ENCODE measurements around the gene LMNTD1. TPM values are rescaled to one million over a fixed set of nuclear protein-coding genes. Genes with fewer than 3 reads are reported as not detected.
A peak's percentile ranks its signal among the peaks of the same experiment; 100 is the strongest.

LMNTD1 gene
- total RNA-seq, 2 experiments from 2014 or later: not detected

DNA sequence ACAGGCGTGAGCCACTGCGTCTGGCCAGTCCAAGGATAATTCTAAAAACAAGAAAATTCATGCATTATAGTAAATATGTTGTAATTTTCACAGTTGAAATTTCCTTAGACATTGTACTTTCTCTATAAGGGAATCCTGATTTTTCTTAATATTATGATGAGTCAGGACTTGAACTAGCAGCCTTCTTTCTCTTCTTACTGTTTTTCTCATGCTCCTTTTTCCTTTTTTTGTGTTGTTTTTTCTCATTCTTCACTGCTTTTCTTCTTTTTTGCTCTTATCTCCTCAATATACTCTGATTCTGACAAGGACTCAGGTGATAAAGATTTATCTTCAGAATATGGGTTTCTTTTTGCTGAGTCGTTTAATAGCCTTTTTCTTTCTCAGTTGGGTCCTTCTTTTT lies 117.7 kb downstream of the LMNTD1 start:
- intact Hi-C loops (cut with micrococcal nuclease; ENCODE audit: unreplicated experiment): loop anchor here (5.0 kb wide), 1 partner anchor 122 kb away; no protein-coding TSS in a partner anchor
- TF ChIP-seq EZH2phosphoT487 (IDR thresholded peaks at IDR 0.05; ENCODE audit: borderline replicate concordance, low read depth, low read length): no peak
- TF ChIP-seq, protein P1, sequence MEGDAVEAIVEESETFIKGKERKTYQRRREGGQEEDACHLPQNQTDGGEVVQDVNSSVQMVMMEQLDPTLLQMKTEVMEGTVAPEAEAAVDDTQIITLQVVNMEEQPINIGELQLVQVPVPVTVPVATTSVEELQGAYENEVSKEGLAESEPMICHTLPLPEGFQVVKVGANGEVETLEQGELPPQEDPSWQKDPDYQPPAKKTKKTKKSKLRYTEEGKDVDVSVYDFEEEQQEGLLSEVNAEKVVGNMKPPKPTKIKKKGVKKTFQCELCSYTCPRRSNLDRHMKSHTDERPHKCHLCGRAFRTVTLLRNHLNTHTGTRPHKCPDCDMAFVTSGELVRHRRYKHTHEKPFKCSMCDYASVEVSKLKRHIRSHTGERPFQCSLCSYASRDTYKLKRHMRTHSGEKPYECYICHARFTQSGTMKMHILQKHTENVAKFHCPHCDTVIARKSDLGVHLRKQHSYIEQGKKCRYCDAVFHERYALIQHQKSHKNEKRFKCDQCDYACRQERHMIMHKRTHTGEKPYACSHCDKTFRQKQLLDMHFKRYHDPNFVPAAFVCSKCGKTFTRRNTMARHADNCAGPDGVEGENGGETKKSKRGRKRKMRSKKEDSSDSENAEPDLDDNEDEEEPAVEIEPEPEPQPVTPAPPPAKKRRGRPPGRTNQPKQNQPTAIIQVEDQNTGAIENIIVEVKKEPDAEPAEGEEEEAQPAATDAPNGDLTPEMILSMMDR (conservative IDR thresholded peaks at IDR 0.05; ENCODE audit: low read length): no peak
- no peak for DNase-seq (ENCODE audit: low spot score)
- Histone ChIP-seq H3K4me3 (ENCODE audit: low read depth, low read length, poor library complexity, severe bottlenecking) (no peak overlapping the region), H3K4me1 (ENCODE audit: insufficient read depth, low read length, poor library complexity, severe bottlenecking) (peaks cover 5% of the 10 kb centered on the region), H3K27ac (ENCODE audit: low read depth, low read length, poor library complexity, severe bottlenecking) (no peak overlapping the region), H3K4me2 (ENCODE audit: low read length) (no peak overlapping the region), H2AFZ (ENCODE audit: low read length) (peak overlapping the region; percentile 90; the same call in 1 of the 2 replicates), H3K79me2 (ENCODE audit: insufficient read depth, low read depth, low read length) (no peaks in the 10 kb centered on the region), H3K9me2 (ENCODE audit: insufficient read depth, low read length) (no peaks in the 10 kb centered on the region), H3K36me3 (ENCODE audit: insufficient read depth, low read length) (no peaks in the 10 kb centered on the region), H4K20me1 (ENCODE audit: insufficient read depth, low read length) (no peaks in the 10 kb centered on the region), H3K9me3 (ENCODE audit: low read length) (no peaks in the 10 kb centered on the region)
- CTCF ChIA-PET (ENCODE audit: unreplicated experiment): no interaction called here
- POLR2A ChIA-PET: interaction anchor here (0.7 to 0.8 kb wide), 2 partner anchors 24 to 274 kb away, joined by 3 to 4 read pairs; no protein-coding TSS in a partner anchor
- no TSS peak for BruUV-seq (replicated peaks)

DNA sequence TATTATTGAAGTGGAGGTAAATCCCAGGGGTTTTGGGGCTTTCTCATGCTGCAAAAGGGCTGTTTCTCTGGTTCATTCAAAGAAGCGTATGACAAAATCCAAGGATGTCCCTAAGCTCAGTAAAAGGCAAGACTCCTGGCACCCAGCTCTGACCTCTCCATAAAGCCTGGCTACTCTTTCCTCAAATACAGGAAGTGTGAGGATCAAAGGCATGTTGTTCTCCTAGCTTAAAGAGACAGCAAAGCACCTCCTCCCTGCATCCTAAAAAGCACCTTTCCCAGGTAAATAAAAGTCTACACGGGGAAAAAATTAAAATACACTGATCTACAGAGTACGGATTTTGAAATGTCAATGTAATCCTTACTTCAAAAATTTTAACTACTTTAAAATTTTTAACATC lies 118.6 kb downstream of the LMNTD1 start:
- intact Hi-C loops (cut with micrococcal nuclease; ENCODE audit: unreplicated experiment): no loop called here
- Histone ChIP-seq H3K4me3 (ENCODE audit: low read depth, low read length, poor library complexity, severe bottlenecking) (no peak overlapping the region), H3K36me3 (ENCODE audit: insufficient read depth, low read length) (no peaks in the 10 kb centered on the region), H3K9me3 (ENCODE audit: low read length) (no peaks in the 10 kb centered on the region), H3K9me2 (ENCODE audit: insufficient read depth, low read length) (no peaks in the 10 kb centered on the region), H3K4me1 (ENCODE audit: insufficient read depth, low read length, poor library complexity, severe bottlenecking) (peaks cover 5% of the 10 kb centered on the region), H3K27ac (ENCODE audit: low read depth, low read length, poor library complexity, severe bottlenecking) (no peak overlapping the region), H4K20me1 (ENCODE audit: insufficient read depth, low read length) (no peaks in the 10 kb centered on the region), H3K79me2 (ENCODE audit: insufficient read depth, low read depth, low read length) (no peaks in the 10 kb centered on the region), H2AFZ (ENCODE audit: low read length) (no peak overlapping the region), H3K4me2 (ENCODE audit: low read length) (no peak overlapping the region)
- BruUV-seq (replicated peaks): no TSS peak
- TF ChIP-seq, protein P1 (conservative IDR thresholded peaks at IDR 0.05; ENCODE audit: low read length): no peak
- no peak for TF ChIP-seq EZH2phosphoT487 (IDR thresholded peaks at IDR 0.05; ENCODE audit: borderline replicate concordance, low read depth, low read length)
- POLR2A ChIA-PET: interaction anchor here (1.6 kb wide), 1 partner anchor 11 kb away, joined by 9 read pairs; no protein-coding TSS in a partner anchor
- DNase-seq (ENCODE audit: low spot score): no peak
- CTCF ChIA-PET (ENCODE audit: unreplicated experiment): no interaction called here

DNA sequence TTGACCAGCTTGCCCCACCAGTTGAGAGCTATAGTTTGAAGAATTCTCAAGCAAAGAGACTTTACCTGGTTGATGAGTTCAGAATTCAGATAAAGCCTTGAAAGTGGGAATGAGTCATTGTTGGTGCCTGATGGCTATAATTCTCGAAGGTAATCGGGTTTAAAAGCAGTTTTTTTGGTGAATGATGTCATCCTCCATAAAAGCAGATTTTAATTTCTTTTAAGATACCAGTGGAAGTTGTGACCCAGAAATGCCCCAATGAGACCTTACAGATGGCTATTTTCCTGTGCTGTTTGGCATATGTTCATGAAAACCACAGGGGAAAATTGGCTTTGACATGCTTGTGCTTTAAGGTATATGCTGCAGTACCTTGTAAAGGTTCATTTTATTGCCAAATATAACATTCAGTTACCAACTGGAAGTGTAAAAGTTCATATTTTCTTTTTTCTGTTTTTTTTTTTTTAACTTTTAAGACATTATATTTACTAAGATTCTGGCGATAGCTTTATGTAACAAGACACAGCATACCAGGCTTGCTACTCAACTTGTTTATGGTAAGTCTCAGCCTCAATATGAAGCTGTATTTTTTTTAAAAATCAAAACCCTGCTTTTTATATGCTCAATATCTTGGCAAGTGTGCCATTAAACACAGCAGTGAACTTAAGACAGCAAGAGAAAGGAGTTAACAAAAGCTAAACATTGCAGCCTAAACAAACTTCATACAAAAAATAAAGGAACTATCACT lies 119.3 kb downstream of the LMNTD1 start:
- H3K9me3 ChIP-seq (ENCODE audit: low read length): no peaks in the 10 kb centered on the region
- no peak overlapping the region for H3K27ac ChIP-seq (ENCODE audit: low read depth, low read length, poor library complexity, severe bottlenecking)
- no peak overlapping the region for H3K4me2 ChIP-seq (ENCODE audit: low read length)
- CTCF ChIA-PET (ENCODE audit: unreplicated experiment): no interaction called here
- no peaks in the 10 kb centered on the region for H3K9me2 ChIP-seq (ENCODE audit: insufficient read depth, low read length)
- intact Hi-C loops (cut with micrococcal nuclease; ENCODE audit: unreplicated experiment): no loop called here
- no peaks in the 10 kb centered on the region for H3K79me2 ChIP-seq (ENCODE audit: insufficient read depth, low read depth, low read length)
- POLR2A ChIA-PET: interaction anchor here (0.7 to 1.6 kb wide), 3 partner anchors 10 to 108 kb away, joined by 3 to 9 read pairs (median 3); no protein-coding TSS in a partner anchor
- BruUV-seq (replicated peaks): no TSS peak
- peaks cover 5% of the 10 kb centered on the region for H3K4me1 ChIP-seq (ENCODE audit: insufficient read depth, low read length, poor library complexity, severe bottlenecking)
- no peaks in the 10 kb centered on the region for H4K20me1 ChIP-seq (ENCODE audit: insufficient read depth, low read length)
- no peak for DNase-seq (ENCODE audit: low spot score)
- TF ChIP-seq, protein P1 (conservative IDR thresholded peaks at IDR 0.05; ENCODE audit: low read length): no peak
- no peak for TF ChIP-seq EZH2phosphoT487 (IDR thresholded peaks at IDR 0.05; ENCODE audit: borderline replicate concordance, low read depth, low read length)
- H3K36me3 ChIP-seq (ENCODE audit: insufficient read depth, low read length): no peaks in the 10 kb centered on the region
- H3K4me3 ChIP-seq (ENCODE audit: low read depth, low read length, poor library complexity, severe bottlenecking): no peak overlapping the region
- no peak overlapping the region for H2AFZ ChIP-seq (ENCODE audit: low read length)
